NOMO-1 treated with DMSO at 0.1 percent for 48 hours (cell line): ENCODE measurements around the gene CFAP77.

ENCODE experiments used
- DNase-seq: peaks from one replicate; lab custom pipeline; 2025; ENCODE audit not compliant: unreplicated experiment; lab: John Stamatoyannopoulos, UW

CFAP77 gene

GRCh38 chr9:132591244-132591643 is 181.2 kb downstream of the CFAP77 start:
- no peak for DNase-seq

- DNase-seq, result no peak
Observed at GRCh38 chr9:132591751-132592314, 181.8 kb downstream of the CFAP77 start.

- no peak for DNase-seq
Observed at GRCh38 chr9:132592451-132592850, 182.4 kb downstream of the CFAP77 start.

- DNase-seq, result no peak
Observed at GRCh38 chr9:132594412-132594811, 184.4 kb downstream of the CFAP77 start.

GRCh38 chr9:132595319-132595718 is 185.3 kb downstream of the CFAP77 start:
- DNase-seq, result no peak

GRCh38 chr9:132596200-132596599 is 186.2 kb downstream of the CFAP77 start:
- DNase-seq, result peak; percentile 62

- DNase-seq, result peak; percentile 14
Observed at GRCh38 chr9:132597073-132597775, 187.2 kb downstream of the CFAP77 start.

GRCh38 chr9:132600326-132600984 is 190.4 kb downstream of the CFAP77 start:
- no peak for DNase-seq

- DNase-seq, result no peak
Observed at GRCh38 chr9:132602207-132602606, 192.2 kb downstream of the CFAP77 start.

- DNase-seq, result no peak
Observed at GRCh38 chr9:132605387-132605786, 195.4 kb downstream of the CFAP77 start.

- DNase-seq, result no peak
Observed at GRCh38 chr9:132606066-132606465, 196.1 kb downstream of the CFAP77 start.

- DNase-seq, result no peak
Observed at GRCh38 chr9:132609184-132609583, 199.2 kb downstream of the CFAP77 start.

- no peak for DNase-seq
Observed at GRCh38 chr9:132609829-132610228, 199.8 kb downstream of the CFAP77 start.

- DNase-seq, result no peak
Observed at GRCh38 chr9:132610661-132611060, 200.7 kb downstream of the CFAP77 start.

- DNase-seq, result no peak
Observed at GRCh38 chr9:132614324-132614723, 204.3 kb downstream of the CFAP77 start.

- no peak for DNase-seq
Observed at GRCh38 chr9:132615774-132616173, 205.8 kb downstream of the CFAP77 start.

GRCh38 chr9:132616725-132617124 is 206.7 kb downstream of the CFAP77 start:
- DNase-seq, result no peak

- DNase-seq, result no peak
Observed at GRCh38 chr9:132622159-132622558, 212.1 kb downstream of the CFAP77 start.
